Measurements from ENCODE around the gene DNPEP.

Gene DNPEP

DNA sequence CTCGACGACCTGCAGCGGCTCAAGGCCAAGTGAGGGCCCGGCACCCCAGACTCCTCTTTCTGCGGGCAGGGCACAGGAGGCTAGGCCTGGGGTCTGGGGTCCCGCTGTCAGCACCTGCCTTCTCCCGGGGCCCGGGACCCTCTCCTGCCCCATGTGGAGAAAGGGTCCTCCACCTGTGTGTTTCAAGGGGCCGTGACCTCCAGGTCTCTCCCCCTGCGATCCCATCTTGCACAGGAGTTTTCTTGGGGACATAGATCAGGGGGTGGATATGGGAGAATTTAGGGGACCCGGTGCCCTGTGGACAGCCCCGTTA lies 31.3 kb upstream of the DNPEP start:
- Histone ChIP-seq H3K27me3 (ENCODE audit: insufficient read depth, insufficient read length) (no peaks in the 10 kb centered on the region), H3K4me3 (ENCODE audit: insufficient read length, low read depth) (no peak overlapping the region), H3K4me1 (ENCODE audit: insufficient read depth, insufficient read length) (peaks cover 17% of the 10 kb centered on the region), H3K9ac (ENCODE audit: insufficient read length, low read depth) (no peak overlapping the region), H3K9me3 (ENCODE audit: insufficient read depth, low read length) (no peaks in the 10 kb centered on the region; the same call in 1 of the 2 replicates), H3K36me3 (ENCODE audit: insufficient read depth, insufficient read length, low read length) (no peaks in the 10 kb centered on the region)
- DNase-seq (ENCODE audit: low read depth, low spot score) = no peak
- TF ChIP-seq SUZ12 (IDR thresholded peaks at IDR 0.05; ENCODE audit: extremely low read depth, insufficient read depth, insufficient read length) (no peak), ZNF274 (IDR thresholded peaks at IDR 0.05; ENCODE audit: low read depth, low read length) (no peak), YY1 (IDR thresholded peaks at IDR 0.05; ENCODE audit: insufficient read depth, insufficient read length) (no peak)

DNA sequence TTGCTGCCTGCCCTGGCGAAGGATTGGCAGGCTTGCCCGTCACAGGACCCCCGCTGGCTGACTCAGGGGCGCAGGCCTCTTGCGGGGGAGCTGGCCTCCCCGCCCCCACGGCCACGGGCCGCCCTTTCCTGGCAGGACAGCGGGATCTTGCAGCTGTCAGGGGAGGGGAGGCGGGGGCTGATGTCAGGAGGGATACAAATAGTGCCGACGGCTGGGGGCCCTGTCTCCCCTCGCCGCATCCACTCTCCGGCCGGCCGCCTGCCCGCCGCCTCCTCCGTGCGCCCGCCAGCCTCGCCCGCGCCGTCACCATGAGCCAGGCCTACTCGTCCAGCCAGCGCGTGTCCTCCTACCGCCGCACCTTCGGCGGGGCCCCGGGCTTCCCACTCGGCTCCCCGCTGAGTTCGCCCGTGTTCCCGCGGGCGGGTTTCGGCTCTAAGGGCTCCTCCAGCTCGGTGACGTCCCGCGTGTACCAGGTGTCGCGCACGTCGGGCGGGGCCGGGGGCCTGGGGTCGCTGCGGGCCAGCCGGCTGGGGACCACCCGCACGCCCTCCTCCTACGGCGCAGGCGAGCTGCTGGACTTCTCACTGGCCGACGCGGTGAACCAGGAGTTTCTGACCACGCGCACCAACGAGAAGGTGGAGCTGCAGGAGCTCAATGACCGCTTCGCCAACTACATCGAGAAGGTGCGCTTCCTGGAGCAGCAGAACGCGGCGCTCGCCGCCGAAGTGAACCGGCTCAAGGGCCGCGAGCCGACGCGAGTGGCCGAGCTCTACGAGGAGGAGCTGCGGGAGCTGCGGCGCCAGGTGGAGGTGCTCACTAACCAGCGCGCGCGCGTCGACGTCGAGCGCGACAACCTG lies 30.7 kb upstream of the DNPEP start, which contains the start of gene DES:
Gene DES, plus strand, starts transcription at position 223 of the 857 bp plus-strand sequence. Its CDS starts 86 bp downstream, at position 309.
- DNase-seq (ENCODE audit: low read depth, low spot score) = no peak
- H3K4me3 ChIP-seq (ENCODE audit: insufficient read length, low read depth) = no peak within 1 kb of the TSS
- H3K9me3 ChIP-seq (ENCODE audit: insufficient read depth, low read length) = peaks cover under 1% of the 10 kb centered on the region; the same call in 1 of the 2 replicates

DNA sequence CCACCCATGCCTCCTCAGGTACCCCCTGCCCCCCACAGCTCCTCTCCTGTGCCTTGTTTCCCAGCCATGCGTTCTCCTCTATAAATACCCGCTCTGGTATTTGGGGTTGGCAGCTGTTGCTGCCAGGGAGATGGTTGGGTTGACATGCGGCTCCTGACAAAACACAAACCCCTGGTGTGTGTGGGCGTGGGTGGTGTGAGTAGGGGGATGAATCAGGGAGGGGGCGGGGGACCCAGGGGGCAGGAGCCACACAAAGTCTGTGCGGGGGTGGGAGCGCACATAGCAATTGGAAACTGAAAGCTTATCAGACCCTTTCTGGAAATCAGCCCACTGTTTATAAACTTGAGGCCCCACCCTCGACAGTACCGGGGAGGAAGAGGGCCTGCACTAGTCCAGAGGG lies 29.7 kb upstream of the DNPEP start:
- Histone ChIP-seq H3K36me3 (ENCODE audit: insufficient read depth, insufficient read length, low read length) (no peaks in the 10 kb centered on the region), H3K27me3 (ENCODE audit: insufficient read depth, insufficient read length) (no peaks in the 10 kb centered on the region), H3K9ac (ENCODE audit: insufficient read length, low read depth) (peak overlapping the region; percentile 12), H3K9me3 (ENCODE audit: insufficient read depth, low read length) (peaks cover 11% of the 10 kb centered on the region; the same call in 1 of the 2 replicates), H3K4me3 (ENCODE audit: insufficient read length, low read depth) (no peak overlapping the region), H3K4me1 (ENCODE audit: insufficient read depth, insufficient read length) (peaks cover 17% of the 10 kb centered on the region)
- no peak for DNase-seq (ENCODE audit: low read depth, low spot score)
- TF ChIP-seq YY1 (IDR thresholded peaks at IDR 0.05; ENCODE audit: insufficient read depth, insufficient read length) (no peak), SUZ12 (IDR thresholded peaks at IDR 0.05; ENCODE audit: extremely low read depth, insufficient read depth, insufficient read length) (no peak), ZNF274 (IDR thresholded peaks at IDR 0.05; ENCODE audit: low read depth, low read length) (no peak)

More for the DNA sequence above, 30.7 kb upstream of the DNPEP start, which contains the start of gene DES:
- Histone ChIP-seq H3K4me1 (ENCODE audit: insufficient read depth, insufficient read length) (peaks cover 17% of the 10 kb centered on the region), H3K9ac (ENCODE audit: insufficient read length, low read depth) (peak within 1 kb of the TSS; percentile 12), H3K36me3 (ENCODE audit: insufficient read depth, insufficient read length, low read length) (no peaks in the 10 kb centered on the region), H3K27me3 (ENCODE audit: insufficient read depth, insufficient read length) (no peaks in the 10 kb centered on the region)
- TF ChIP-seq SUZ12 (IDR thresholded peaks at IDR 0.05; ENCODE audit: extremely low read depth, insufficient read depth, insufficient read length) (no peak), YY1 (IDR thresholded peaks at IDR 0.05; ENCODE audit: insufficient read depth, insufficient read length) (no peak), ZNF274 (IDR thresholded peaks at IDR 0.05; ENCODE audit: low read depth, low read length) (no peak)

DNA sequence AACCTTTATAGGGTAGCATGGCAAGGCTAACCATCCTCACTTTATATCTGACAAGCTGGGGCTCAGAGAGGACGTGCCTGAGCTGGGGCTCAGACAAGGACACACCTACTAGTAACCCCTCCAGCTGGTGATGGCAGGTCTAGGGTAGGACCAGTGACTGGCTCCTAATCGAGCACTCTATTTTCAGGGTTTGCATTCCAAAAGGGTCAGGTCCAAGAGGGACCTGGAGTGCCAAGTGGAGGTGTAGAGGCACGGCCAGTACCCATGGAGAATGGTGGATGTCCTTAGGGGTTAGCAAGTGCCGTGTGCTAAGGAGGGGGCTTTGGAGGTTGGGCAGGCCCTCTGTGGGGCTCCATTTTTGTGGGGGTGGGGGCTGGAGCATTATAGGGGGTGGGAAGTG lies 29.2 kb upstream of the DNPEP start:
- H3K9me3 ChIP-seq (ENCODE audit: insufficient read depth, low read length) = peaks cover 13% of the 10 kb centered on the region; the same call in 1 of the 2 replicates
- no peaks in the 10 kb centered on the region for H3K36me3 ChIP-seq (ENCODE audit: insufficient read depth, insufficient read length, low read length)
- peaks cover 17% of the 10 kb centered on the region for H3K4me1 ChIP-seq (ENCODE audit: insufficient read depth, insufficient read length)
- TF ChIP-seq ZNF274 (IDR thresholded peaks at IDR 0.05; ENCODE audit: low read depth, low read length) (no peak), SUZ12 (IDR thresholded peaks at IDR 0.05; ENCODE audit: extremely low read depth, insufficient read depth, insufficient read length) (no peak), YY1 (IDR thresholded peaks at IDR 0.05; ENCODE audit: insufficient read depth, insufficient read length) (no peak)
- no peaks in the 10 kb centered on the region for H3K27me3 ChIP-seq (ENCODE audit: insufficient read depth, insufficient read length)
- DNase-seq (ENCODE audit: low read depth, low spot score) = no peak
- H3K4me3 ChIP-seq (ENCODE audit: insufficient read length, low read depth) = no peak overlapping the region
- H3K9ac ChIP-seq (ENCODE audit: insufficient read length, low read depth) = no peak overlapping the region

DNA sequence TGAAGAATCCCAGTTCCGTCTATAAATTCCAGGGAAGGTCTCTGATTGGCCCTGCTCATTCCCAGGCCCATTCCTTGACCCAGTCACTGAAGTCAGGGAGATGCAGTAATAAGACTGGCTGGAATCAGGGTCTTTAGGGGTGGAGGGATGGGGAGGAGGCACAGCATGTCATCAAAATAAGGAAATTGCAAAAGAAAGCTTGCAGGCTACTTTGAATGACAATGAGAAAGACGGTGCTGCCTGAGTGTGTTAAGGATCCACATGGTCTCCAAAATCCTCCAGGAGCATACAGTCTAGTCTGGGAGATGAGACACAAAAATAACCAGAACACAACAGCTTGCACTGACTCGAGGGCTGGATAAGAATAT lies 28.5 kb upstream of the DNPEP start:
- DNase-seq (ENCODE audit: low read depth, low spot score) = peak; percentile 66
- H3K4me3 ChIP-seq (ENCODE audit: insufficient read length, low read depth) = no peak overlapping the region
- TF ChIP-seq ZNF274 (IDR thresholded peaks at IDR 0.05; ENCODE audit: low read depth, low read length) (no peak), SUZ12 (IDR thresholded peaks at IDR 0.05; ENCODE audit: extremely low read depth, insufficient read depth, insufficient read length) (no peak), YY1 (IDR thresholded peaks at IDR 0.05; ENCODE audit: insufficient read depth, insufficient read length) (no peak)

DNA sequence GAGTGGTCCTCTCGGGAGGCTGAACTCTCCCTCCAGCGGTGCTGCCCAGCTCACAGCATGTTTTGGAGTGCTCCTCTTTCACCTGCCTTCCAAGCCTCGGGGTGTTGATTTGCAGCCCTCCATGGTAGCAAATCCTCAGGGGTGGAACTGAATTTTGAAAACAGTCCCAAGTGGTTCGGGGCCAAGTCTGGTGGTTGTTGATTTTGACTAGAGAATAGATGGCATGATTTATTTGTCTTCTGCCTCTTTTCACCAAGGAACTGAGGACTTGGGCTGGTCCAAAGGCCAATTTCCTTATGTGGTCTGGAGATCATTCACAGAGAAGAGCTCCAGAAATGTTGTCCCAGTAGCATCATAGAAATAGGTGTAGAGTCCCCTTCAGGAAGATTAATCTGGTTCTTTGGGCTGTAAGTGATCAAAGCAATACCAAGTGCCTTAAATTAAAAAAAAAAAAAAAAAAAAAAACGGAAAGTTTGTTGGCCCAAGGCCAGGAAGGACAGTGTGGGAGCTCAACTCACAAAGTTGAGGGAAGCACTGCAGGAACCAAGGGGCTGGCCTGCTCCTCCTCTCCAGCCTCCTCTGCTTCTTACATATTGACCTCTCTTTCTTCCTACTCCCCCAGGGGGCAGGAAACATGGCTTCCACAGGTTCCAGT lies 28.0 kb upstream of the DNPEP start:
- H3K36me3 ChIP-seq (ENCODE audit: insufficient read depth, insufficient read length, low read length) = no peaks in the 10 kb centered on the region
- no peak overlapping the region for H3K9ac ChIP-seq (ENCODE audit: insufficient read length, low read depth)
- peaks cover 17% of the 10 kb centered on the region for H3K4me1 ChIP-seq (ENCODE audit: insufficient read depth, insufficient read length)
- no peak overlapping the region for H3K4me3 ChIP-seq (ENCODE audit: insufficient read length, low read depth)
- no peaks in the 10 kb centered on the region for H3K27me3 ChIP-seq (ENCODE audit: insufficient read depth, insufficient read length)
- DNase-seq (ENCODE audit: low read depth, low spot score) = no peak
- H3K9me3 ChIP-seq (ENCODE audit: insufficient read depth, low read length) = peaks cover 13% of the 10 kb centered on the region; the same call in 1 of the 2 replicates
- no peak for TF ChIP-seq SUZ12 (IDR thresholded peaks at IDR 0.05; ENCODE audit: extremely low read depth, insufficient read depth, insufficient read length)
- no peak for TF ChIP-seq ZNF274 (IDR thresholded peaks at IDR 0.05; ENCODE audit: low read depth, low read length)
- no peak for TF ChIP-seq YY1 (IDR thresholded peaks at IDR 0.05; ENCODE audit: insufficient read depth, insufficient read length)

More for the DNA sequence above, 28.5 kb upstream of the DNPEP start:
- Histone ChIP-seq H3K9me3 (ENCODE audit: insufficient read depth, low read length) (peaks cover 13% of the 10 kb centered on the region; the same call in 1 of the 2 replicates), H3K27me3 (ENCODE audit: insufficient read depth, insufficient read length) (no peaks in the 10 kb centered on the region), H3K9ac (ENCODE audit: insufficient read length, low read depth) (no peak overlapping the region), H3K36me3 (ENCODE audit: insufficient read depth, insufficient read length, low read length) (no peaks in the 10 kb centered on the region), H3K4me1 (ENCODE audit: insufficient read depth, insufficient read length) (peaks cover 17% of the 10 kb centered on the region)

DNA sequence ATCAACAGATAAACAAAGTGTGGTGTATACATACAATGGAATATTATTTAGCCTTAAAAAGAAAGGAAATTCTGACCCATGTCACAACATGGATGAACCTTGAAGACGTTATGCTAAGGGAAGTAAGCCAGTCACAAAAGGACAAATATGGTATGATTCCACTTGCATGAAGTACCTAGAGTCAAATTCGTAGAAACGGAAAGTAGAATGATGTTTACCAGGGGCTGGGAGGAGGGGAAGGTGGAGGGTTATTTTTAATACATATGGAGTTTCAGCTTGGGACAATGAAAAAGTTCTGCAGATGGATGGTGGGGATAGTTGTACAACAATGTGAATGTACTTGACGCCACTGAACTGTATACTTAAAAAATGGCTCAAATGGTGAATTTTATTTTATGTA lies 27.1 kb upstream of the DNPEP start:
- no peaks in the 10 kb centered on the region for H3K36me3 ChIP-seq (ENCODE audit: insufficient read depth, insufficient read length, low read length)
- no peak overlapping the region for H3K4me3 ChIP-seq (ENCODE audit: insufficient read length, low read depth)
- H3K9me3 ChIP-seq (ENCODE audit: insufficient read depth, low read length) = peaks cover 13% of the 10 kb centered on the region; the same call in 1 of the 2 replicates
- no peaks in the 10 kb centered on the region for H3K27me3 ChIP-seq (ENCODE audit: insufficient read depth, insufficient read length)
- no peak overlapping the region for H3K9ac ChIP-seq (ENCODE audit: insufficient read length, low read depth)
- no peak for DNase-seq (ENCODE audit: low read depth, low spot score)
- TF ChIP-seq ZNF274 (IDR thresholded peaks at IDR 0.05; ENCODE audit: low read depth, low read length) (no peak), YY1 (IDR thresholded peaks at IDR 0.05; ENCODE audit: insufficient read depth, insufficient read length) (no peak), SUZ12 (IDR thresholded peaks at IDR 0.05; ENCODE audit: extremely low read depth, insufficient read depth, insufficient read length) (no peak)
- peaks cover 12% of the 10 kb centered on the region for H3K4me1 ChIP-seq (ENCODE audit: insufficient read depth, insufficient read length)

Data from NT2/D1 (cell line).